Prostate gland (tissue), 2 donors: Measurements from ENCODE around the gene PRPF31.

Experiments used
- POLR2A ChIP-seq: fragments of 450-650 bp; IDR thresholded peaks from one replicate; pipeline ENCODE4 v1.6.1; 2016; ENCODE audit warnings: antibody characterized with exemption, mild to moderate bottlenecking
- POLR2AphosphoS5 ChIP-seq: sonication (generic); formaldehyde crosslinking; IDR thresholded peaks from one replicate; pipeline ENCODE4 v1.6.1; 2017; ENCODE audit warnings: antibody characterized with exemption
- TF ChIP-seq, protein P1 (sequence below), 4 experiments: fragments of 200-600 bp in 2 of 4; fragments of 450-650 bp in 2 of 4; sonication (generic) in 2 of 4; IDR thresholded peaks; 1 replicate in 3 of 4; 2 replicates in 1 of 4; pipeline ENCODE4 v1.5.1; 2016 to 2019; ENCODE audit warnings: antibody characterized with exemption in 4 of 4, mild to moderate bottlenecking in 2 of 4, moderate library complexity in 2 of 4

- TF ChIP-seq, protein P1, sequence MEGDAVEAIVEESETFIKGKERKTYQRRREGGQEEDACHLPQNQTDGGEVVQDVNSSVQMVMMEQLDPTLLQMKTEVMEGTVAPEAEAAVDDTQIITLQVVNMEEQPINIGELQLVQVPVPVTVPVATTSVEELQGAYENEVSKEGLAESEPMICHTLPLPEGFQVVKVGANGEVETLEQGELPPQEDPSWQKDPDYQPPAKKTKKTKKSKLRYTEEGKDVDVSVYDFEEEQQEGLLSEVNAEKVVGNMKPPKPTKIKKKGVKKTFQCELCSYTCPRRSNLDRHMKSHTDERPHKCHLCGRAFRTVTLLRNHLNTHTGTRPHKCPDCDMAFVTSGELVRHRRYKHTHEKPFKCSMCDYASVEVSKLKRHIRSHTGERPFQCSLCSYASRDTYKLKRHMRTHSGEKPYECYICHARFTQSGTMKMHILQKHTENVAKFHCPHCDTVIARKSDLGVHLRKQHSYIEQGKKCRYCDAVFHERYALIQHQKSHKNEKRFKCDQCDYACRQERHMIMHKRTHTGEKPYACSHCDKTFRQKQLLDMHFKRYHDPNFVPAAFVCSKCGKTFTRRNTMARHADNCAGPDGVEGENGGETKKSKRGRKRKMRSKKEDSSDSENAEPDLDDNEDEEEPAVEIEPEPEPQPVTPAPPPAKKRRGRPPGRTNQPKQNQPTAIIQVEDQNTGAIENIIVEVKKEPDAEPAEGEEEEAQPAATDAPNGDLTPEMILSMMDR (IDR thresholded peaks at IDR 0.05): no peak
- no peak for TF ChIP-seq POLR2A
- no peak for TF ChIP-seq POLR2AphosphoS5
Measured at GRCh38 chr19:54073829-54074228, 41.7 kb upstream of the PRPF31 start.
